HEK293 (cell line): Measurements from ENCODE around the gene ITGB6.

Source experiments
- CTCF ChIA-PET: fragments of 350-600 bp; formaldehyde crosslinking; extraction: SDS; loops from one replicate; lab custom pipeline; 2021; ENCODE audit warnings: antibody characterized with exemption; lab: Yijun Ruan, JAX
- POLR2A ChIA-PET: fragments of 300-600 bp; formaldehyde crosslinking; extraction: SDS; loops from one replicate; lab custom pipeline; 2020; ENCODE audit warnings: antibody characterized with exemption, inconsistent platforms; lab: Yijun Ruan, JAX
- H3K27ac ChIP-seq: fragments of 200-500 bp; sonication (Bioruptor generic); 2 replicates; pipeline ENCODE4 v1.5.1; 2014; ENCODE audit warnings: low read depth, low read length, control low read depth, inconsistent platforms; ENCODE audit errors: extremely low read depth
- H3K36me3 ChIP-seq, 2 experiments: fragments of 200-500 bp in 1 of 2; sonication (Bioruptor generic) in 1 of 2; 1 replicate in 1 of 2; 2 replicates in 1 of 2; pipeline ENCODE4 v1.5.1; 2014 to 2017; ENCODE audit warnings: inconsistent platforms in 2 of 2, low read length in 2 of 2; ENCODE audit not compliant: control insufficient read depth in 2 of 2, insufficient read depth in 1 of 2
- H3K4me1 ChIP-seq: fragments of 200-500 bp; sonication (Bioruptor generic); 2 replicates; pipeline ENCODE4 v1.5.1; 2014; ENCODE audit warnings: mild to moderate bottlenecking, low read length, inconsistent platforms; ENCODE audit not compliant: control insufficient read depth, insufficient read depth
- H3K4me3 ChIP-seq: 2 replicates; pipeline ENCODE4 v1.5.1; 2011; ENCODE audit warnings: low read depth, mild to moderate bottlenecking, control low read depth, low read length, moderate library complexity
- H3K9me3 ChIP-seq: fragments of 200-500 bp; sonication (Bioruptor generic); 2 replicates; pipeline ENCODE4 v1.5.1; 2014; ENCODE audit warnings: low read depth, low read length, inconsistent platforms; ENCODE audit not compliant: control insufficient read depth, insufficient read depth
- CTCF ChIP-seq: fragments of 450-650 bp; formaldehyde crosslinking; IDR thresholded peaks from 2 replicates; pipeline ENCODE4 v1.5.1; 2016; ENCODE audit warnings: missing biosample characterization, missing genetic modification characterization
- GLI2 ChIP-seq: fragments of 450-650 bp; formaldehyde crosslinking; IDR thresholded peaks from 2 replicates; pipeline ENCODE4; 2017; ENCODE audit warnings: missing biosample characterization, missing genetic modification characterization, low read depth, borderline replicate concordance
- PRDM10 ChIP-seq: fragments of 450-650 bp; formaldehyde crosslinking; IDR thresholded peaks from 2 replicates; pipeline ENCODE4 v1.5.1; 2016; ENCODE audit warnings: missing biosample characterization, missing genetic modification characterization
- REST ChIP-seq: fragments of 450-650 bp; formaldehyde crosslinking; IDR thresholded peaks from 2 replicates; pipeline ENCODE4 v1.5.1; 2016; ENCODE audit warnings: missing biosample characterization, missing genetic modification characterization
- SP7 ChIP-seq: fragments of 450-650 bp; formaldehyde crosslinking; IDR thresholded peaks from 2 replicates; pipeline ENCODE4 v1.5.1; 2016; ENCODE audit warnings: missing biosample characterization, missing genetic modification characterization
- YY1 ChIP-seq: fragments of 450-650 bp; formaldehyde crosslinking; IDR thresholded peaks from 2 replicates; pipeline ENCODE4 v1.5.1; 2018; ENCODE audit warnings: missing biosample characterization, missing genetic modification characterization
- ZBTB8A ChIP-seq: fragments of 450-650 bp; formaldehyde crosslinking; IDR thresholded peaks from 2 replicates; pipeline ENCODE4 v1.5.1; 2016; ENCODE audit warnings: missing biosample characterization, missing genetic modification characterization
- ZNF2 ChIP-seq: fragments of 450-650 bp; formaldehyde crosslinking; IDR thresholded peaks from 2 replicates; pipeline ENCODE4 v1.5.1; 2016; ENCODE audit warnings: missing biosample characterization, missing genetic modification characterization
- ZNF23 ChIP-seq: fragments of 450-650 bp; formaldehyde crosslinking; IDR thresholded peaks from 2 replicates; pipeline ENCODE4 v1.5.1; 2016; ENCODE audit warnings: missing biosample characterization, missing genetic modification characterization, borderline replicate concordance
- ZNF280C ChIP-seq: fragments of 450-650 bp; formaldehyde crosslinking; IDR thresholded peaks from 2 replicates; pipeline ENCODE4 v1.5.1; 2016; ENCODE audit warnings: missing biosample characterization, missing genetic modification characterization
- ZNF302 ChIP-seq: fragments of 450-650 bp; formaldehyde crosslinking; IDR thresholded peaks from 2 replicates; pipeline ENCODE4 v1.5.1; 2016; ENCODE audit warnings: missing biosample characterization, missing genetic modification characterization, low read depth
- ZNF362 ChIP-seq: fragments of 450-650 bp; formaldehyde crosslinking; IDR thresholded peaks from 2 replicates; pipeline ENCODE4 v1.5.1; 2016; ENCODE audit warnings: missing biosample characterization, missing genetic modification characterization
- ZNF488 ChIP-seq: fragments of 450-650 bp; formaldehyde crosslinking; IDR thresholded peaks from 2 replicates; pipeline ENCODE4 v1.5.1; 2016; ENCODE audit warnings: missing biosample characterization, missing genetic modification characterization
- ZNF561 ChIP-seq: fragments of 450-650 bp; IDR thresholded peaks from 2 replicates; pipeline ENCODE4 v1.5.1; 2018; ENCODE audit warnings: missing biosample characterization, missing genetic modification characterization, borderline replicate concordance
- ZNF660 ChIP-seq: fragments of 450-650 bp; IDR thresholded peaks from 2 replicates; pipeline ENCODE4 v1.5.1; 2018; ENCODE audit warnings: missing biosample characterization, mild to moderate bottlenecking, missing genetic modification characterization
- ZNF701 ChIP-seq: fragments of 450-650 bp; formaldehyde crosslinking; IDR thresholded peaks from 2 replicates; pipeline ENCODE4 v1.5.1; 2016; ENCODE audit warnings: missing biosample characterization, missing genetic modification characterization
- ZSCAN16 ChIP-seq: fragments of 450-650 bp; formaldehyde crosslinking; IDR thresholded peaks from 2 replicates; pipeline ENCODE4 v1.5.1; 2016; ENCODE audit warnings: missing biosample characterization, missing genetic modification characterization

Gene ITGB6

GRCh38 chr2:160213511-160213910 is 13.4 kb upstream of the ITGB6 start:
- Histone ChIP-seq H3K27ac (no peak overlapping the region), H3K4me1 (no peaks in the 10 kb centered on the region), H3K36me3 (no peaks in the 10 kb centered on the region), H3K9me3 (no peaks in the 10 kb centered on the region), H3K4me3 (no peak overlapping the region)
- CTCF ChIA-PET = interaction anchor here (1.2 kb wide), 1 partner anchor 101 kb away, joined by 3 read pairs; no protein-coding TSS in a partner anchor
- no peak for TF ChIP-seq ZNF488 (tag by site-specific recombination)
- TF ChIP-seq ZNF280C = no peak
- POLR2A ChIA-PET = no interaction called here

GRCh38 chr2:160210599-160211138 is 10.6 kb upstream of the ITGB6 start:
- H3K4me1 ChIP-seq = no peaks in the 10 kb centered on the region
- no peak overlapping the region for H3K27ac ChIP-seq
- peak; percentile 66 for TF ChIP-seq CTCF (tag by site-specific recombination)
- no peak for TF ChIP-seq ZNF701 (tag by site-specific recombination)
- TF ChIP-seq ZNF660 = 0 out of 2 replicates have a peak, but pooled peaks have one; percentile 22
- TF ChIP-seq, all 188 proteins: peak for 2
- no peaks in the 10 kb centered on the region for H3K36me3 ChIP-seq
- POLR2A ChIA-PET = interaction anchor here (1.1 kb wide), 1 partner anchor 17 kb away, joined by 3 read pairs; no protein-coding TSS in a partner anchor
- no peak overlapping the region for H3K4me3 ChIP-seq
- CTCF ChIA-PET = interaction anchor here (0.6 to 3.4 kb wide), 22 partner anchors 8 to 804 kb away, joined by 3 to 26 read pairs (median 4); no protein-coding TSS in a partner anchor
- H3K9me3 ChIP-seq = no peaks in the 10 kb centered on the region

- Histone ChIP-seq H3K27ac (no peak overlapping the region), H3K4me1 (no peaks in the 10 kb centered on the region), H3K36me3 (no peaks in the 10 kb centered on the region), H3K4me3 (no peak overlapping the region), H3K9me3 (no peaks in the 10 kb centered on the region)
- POLR2A ChIA-PET = no interaction called here
- CTCF ChIA-PET = interaction anchor here (0.6 to 3.4 kb wide), 15 partner anchors 12 to 187 kb away, joined by 3 to 26 read pairs (median 4); no protein-coding TSS in a partner anchor
- TF ChIP-seq GLI2 (tag by site-specific recombination) (no peak), ZNF2 (tag by site-specific recombination) (no peak), PRDM10 (tag by site-specific recombination) (no peak), SP7 (no peak), ZNF302 (tag by site-specific recombination) (no peak), ZBTB8A (tag by site-specific recombination) (no peak), ZNF561 (tag by site-specific recombination) (no peak), ZNF23 (no peak), YY1 (tag by site-specific recombination) (no peak), REST (tag by site-specific recombination) (no peak), ZSCAN16 (no peak), ZNF362 (no peak)
Observed at GRCh38 chr2:160209516-160209856, 9.4 kb upstream of the ITGB6 start.
